C4-2B (cell line): ENCODE results near the gene GORASP2.
"Not testable (repeated sequence)": the region's sequence is repeated elsewhere in the genome, so short reads cannot be mapped to it uniquely, and the experiment has no call there.

ENCODE experiments used
- H3K27ac ChIP-seq: fragments of 450-650 bp; 2 replicates; pipeline ENCODE4 v1.5.1; 2017
- ZFX ChIP-seq: fragments of 450-650 bp; IDR thresholded peaks from 2 replicates; pipeline ENCODE4 v1.6.1; 2017
- TF ChIP-seq, protein P1 (sequence below): fragments of 450-650 bp; conservative IDR thresholded peaks from 2 replicates; pipeline ENCODE4 v1.5.1; 2017; ENCODE audit warnings: mild to moderate bottlenecking

Gene GORASP2

DNA sequence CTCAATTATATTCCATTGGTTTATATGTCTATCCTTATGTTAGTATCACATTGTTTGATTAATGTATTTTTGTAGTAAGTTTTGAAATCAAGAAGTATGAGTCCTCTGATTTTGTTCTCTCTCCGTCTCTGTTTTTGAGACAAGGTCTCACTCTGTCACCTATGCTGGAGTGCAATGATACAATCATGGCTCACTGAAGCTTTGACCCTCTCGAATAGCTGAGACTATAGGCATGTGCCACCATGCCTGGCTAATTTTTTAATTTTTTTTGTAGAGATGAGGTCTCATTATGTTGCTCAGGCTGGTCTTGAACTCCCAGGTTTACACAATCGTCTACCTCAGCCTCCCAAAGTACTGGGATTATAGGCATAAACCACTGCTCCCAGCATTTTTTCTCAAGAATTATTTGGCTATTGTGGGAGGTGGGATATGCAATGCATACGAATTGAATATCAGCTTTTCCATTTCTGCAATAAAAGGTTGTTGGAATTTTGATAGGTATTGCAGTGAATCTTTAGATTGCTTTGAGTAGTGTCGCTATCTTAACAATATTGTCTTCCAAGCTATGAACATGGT, 17.7 kb upstream of the GORASP2 start:
- TF ChIP-seq, protein P1, sequence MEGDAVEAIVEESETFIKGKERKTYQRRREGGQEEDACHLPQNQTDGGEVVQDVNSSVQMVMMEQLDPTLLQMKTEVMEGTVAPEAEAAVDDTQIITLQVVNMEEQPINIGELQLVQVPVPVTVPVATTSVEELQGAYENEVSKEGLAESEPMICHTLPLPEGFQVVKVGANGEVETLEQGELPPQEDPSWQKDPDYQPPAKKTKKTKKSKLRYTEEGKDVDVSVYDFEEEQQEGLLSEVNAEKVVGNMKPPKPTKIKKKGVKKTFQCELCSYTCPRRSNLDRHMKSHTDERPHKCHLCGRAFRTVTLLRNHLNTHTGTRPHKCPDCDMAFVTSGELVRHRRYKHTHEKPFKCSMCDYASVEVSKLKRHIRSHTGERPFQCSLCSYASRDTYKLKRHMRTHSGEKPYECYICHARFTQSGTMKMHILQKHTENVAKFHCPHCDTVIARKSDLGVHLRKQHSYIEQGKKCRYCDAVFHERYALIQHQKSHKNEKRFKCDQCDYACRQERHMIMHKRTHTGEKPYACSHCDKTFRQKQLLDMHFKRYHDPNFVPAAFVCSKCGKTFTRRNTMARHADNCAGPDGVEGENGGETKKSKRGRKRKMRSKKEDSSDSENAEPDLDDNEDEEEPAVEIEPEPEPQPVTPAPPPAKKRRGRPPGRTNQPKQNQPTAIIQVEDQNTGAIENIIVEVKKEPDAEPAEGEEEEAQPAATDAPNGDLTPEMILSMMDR = no peak
- TF ChIP-seq ZFX = no peak
- no peak overlapping the region for H3K27ac ChIP-seq

DNA sequence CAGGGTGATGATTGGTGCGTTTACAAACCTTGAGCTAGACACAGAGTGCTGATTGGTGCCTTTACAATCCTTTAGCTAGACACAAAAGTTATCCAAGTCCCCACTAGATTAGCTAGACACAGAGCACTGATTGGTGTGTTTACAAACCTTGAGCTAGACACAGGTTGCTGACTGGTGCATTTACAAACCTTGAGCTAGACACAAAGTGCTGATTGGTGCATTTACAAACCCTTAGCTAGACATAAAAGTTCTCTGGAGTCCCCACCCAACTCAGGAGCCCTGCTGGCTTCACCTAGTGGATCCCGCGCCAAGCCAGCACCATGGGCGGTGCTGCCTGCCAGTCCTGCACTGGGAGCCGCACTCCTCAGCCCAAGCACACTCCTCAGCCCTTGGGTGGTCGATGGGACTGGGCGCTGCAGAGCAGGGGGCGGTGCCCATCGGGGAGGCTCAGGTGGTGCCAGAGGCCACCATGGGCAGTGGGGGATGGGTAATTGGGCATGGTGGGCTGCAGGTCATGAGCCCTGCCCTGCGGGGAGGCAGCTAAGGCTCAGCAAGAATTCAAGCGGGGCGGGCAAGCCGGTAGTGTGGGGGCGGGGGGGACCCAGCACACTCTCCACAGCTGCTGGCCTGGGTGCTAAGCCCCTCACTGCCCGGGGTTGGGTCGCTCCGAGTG, 13.9 kb upstream of the GORASP2 start:
- not testable (repeated sequence) for H3K27ac ChIP-seq

DNA sequence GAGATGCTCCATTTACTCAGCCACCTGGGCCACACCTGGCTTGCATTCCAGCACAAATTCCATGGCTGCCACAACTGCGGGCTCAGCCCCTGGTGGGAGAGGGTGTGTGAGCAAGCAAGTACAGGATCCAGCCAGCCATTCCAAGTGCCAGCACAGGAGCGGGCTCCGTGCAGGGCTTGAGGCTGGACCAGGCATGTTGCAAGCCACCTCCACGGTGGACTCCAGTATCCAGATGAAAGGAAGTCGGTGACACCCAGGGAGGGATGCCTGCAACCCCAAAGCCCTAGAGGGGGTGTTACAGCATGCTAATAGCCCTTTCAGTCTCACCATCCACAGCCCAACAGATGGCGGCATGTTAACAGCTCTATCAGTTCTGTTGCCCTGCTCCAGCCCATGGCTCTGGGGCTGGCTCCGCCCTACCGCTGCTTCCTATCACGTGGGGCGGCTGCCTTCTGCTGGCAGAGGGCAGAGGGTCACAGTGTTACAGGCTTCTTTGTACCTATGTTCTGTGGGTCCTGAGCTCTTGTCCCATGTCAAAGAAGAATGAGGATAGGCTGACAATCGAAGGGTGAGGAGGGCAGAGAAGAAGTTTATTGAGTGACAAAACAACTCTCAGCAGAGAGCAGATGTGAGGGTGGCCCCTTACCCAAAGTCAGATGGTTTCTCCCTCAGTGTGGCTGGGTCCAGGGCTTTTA, 11.7 kb upstream of the GORASP2 start:
- TF ChIP-seq, protein P1 = no peak
- no peak overlapping the region for H3K27ac ChIP-seq

DNA sequence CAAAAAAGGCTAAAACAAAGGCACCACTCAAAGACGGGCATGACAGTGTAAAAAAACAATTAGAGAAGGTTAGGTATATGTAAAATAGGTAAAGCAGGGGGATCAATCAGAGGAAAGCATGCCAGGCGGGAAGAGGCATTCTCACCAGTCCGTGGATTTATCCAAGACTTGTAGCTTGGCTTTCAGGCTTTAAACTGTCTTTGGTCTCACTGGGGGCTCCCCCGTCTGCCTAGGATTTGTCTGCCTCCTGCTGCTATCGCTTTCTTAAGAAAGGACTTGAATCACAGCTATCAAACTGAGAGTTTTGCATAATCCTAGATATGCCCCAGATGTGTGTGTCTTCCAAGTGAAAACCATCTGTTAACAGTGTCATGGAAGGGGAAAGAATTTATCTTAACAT, 11.1 kb upstream of the GORASP2 start:
- TF ChIP-seq, protein P1 = no peak
- TF ChIP-seq ZFX = no peak
- H3K27ac ChIP-seq = no peak overlapping the region

DNA sequence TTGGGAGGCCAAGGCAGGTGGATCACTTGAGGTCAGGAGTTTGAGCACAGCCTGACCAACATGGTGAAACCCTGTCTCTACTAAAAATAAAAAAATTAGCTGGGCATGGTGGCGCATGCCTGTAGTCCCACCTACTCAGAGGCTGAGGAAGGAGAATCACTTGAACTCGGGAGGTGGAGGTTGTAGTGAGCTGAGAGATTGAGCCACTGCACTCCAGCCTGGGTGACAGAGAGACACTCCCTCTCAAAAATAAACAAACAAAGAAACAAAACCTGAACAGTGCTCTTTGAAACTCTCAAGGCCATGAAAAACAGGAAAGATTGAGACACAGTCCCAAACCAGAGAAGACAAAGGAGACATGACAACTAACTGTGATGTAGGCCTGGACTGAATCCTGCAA, 7.2 kb upstream of the GORASP2 start:
- not testable (repeated sequence) for H3K27ac ChIP-seq

DNA sequence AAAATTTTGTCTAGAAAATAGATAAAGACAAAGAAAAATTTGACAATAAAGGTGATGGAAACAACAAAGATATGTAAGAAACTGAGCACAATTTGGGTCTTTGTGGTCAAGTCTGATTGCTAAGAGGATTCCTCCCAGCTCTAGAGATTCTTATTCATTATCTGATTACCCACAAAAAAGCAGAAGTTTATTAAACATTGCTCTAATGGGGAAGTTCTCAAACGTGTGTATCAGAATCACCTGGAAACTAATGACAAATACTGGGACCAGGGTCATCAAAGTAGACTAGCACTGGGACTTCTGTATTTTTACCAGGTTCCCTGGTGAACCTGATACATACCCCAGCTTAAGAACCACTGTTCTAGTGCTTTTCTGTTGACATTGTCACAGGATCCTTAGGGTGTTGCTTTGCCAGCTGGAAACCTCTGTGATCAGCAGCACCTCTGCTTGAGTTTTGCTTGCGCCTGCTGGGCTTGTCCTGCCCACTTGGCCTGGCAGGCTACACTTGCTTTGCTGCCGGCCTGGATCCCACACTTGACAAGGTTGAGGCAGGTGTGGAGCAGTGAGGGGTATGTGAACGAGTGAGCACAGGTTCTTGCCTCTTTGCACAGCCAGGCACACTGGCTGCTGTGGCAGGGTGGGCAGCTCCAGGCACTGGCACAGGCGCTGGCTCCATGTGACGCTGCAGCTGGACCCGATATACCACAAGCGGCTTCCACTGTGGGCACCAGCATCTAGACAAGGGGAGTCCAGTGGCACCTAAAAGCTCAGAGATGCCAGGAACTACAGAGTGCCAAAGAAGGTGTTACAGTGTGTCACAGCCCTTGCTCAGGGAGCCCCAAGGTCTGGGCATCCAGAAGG, 6.2 kb upstream of the GORASP2 start:
- H3K27ac ChIP-seq = no peak overlapping the region
- no peak for TF ChIP-seq ZFX
- TF ChIP-seq, protein P1 = no peak

DNA sequence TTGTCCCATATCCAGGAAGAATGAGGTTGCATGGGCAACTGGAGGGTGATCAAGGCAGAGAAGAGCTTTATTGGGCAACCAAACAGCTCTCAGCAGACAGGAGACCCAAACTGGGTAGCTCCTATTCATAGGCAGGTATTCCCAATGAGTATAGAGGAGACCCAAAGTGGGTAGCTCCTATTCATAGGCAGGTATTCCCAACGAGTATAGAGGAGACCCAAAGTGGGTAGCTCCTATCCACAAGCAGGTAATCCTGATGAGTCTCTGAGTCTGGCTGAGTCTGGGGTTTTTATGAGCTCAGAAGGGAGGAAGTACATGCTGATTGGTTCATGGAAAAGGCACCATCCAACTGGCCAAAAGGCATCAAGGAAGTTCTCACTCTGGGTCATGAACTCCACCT, 5.3 kb upstream of the GORASP2 start:
- TF ChIP-seq, protein P1 = no peak
- no peak for TF ChIP-seq ZFX
- no peak overlapping the region for H3K27ac ChIP-seq

DNA sequence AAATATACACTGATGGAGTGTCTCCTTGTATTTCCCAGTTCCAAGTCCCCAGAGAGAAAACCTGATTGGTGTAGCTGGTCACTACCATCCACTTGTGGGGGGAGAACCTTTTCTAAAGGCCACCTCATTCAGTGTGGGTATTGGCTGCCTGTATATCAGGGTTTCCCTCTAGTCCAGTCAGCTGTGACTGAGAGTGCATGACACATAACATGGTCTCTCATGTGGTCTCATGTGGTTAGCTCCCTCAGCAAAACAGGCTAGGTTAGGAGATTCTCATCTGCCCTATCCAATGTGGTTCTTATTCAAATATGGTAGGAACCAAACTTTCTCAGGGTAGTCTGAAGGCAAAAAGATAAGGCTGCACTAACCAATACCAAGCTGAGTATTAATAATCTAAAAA, 4.1 kb upstream of the GORASP2 start:
- no peak for TF ChIP-seq ZFX
- TF ChIP-seq, protein P1 = no peak

More for the DNA sequence above, 4.1 kb upstream of the GORASP2 start:
- no peak overlapping the region for H3K27ac ChIP-seq
